Activated T-helper 1 cell treated with anti-CD3 and anti-CD28 coated beads, Interleukin-12 subunit alpha, Interleukin-12 subunit beta, Interleukin-2, Interleukin-4 antibody, amounts not matched to agents 30 ng/mL and 10 ng/mL and 1 ng/mL, durations not matched to agents 14 hours and 24 hours and 36 hours (primary cell): ENCODE results near the gene BBS12. TPM values are rescaled to one million over a fixed set of nuclear protein-coding genes. Genes with fewer than 3 reads are reported as not detected.

Experiments
- DNase-seq: peaks from one replicate; pipeline ENCODE4 v3.0.0; 2021; ENCODE audit warnings: low spot score
- H3K27ac Mint-ChIP-seq: one replicate; pipeline ENCODE4 v1.8.0; 2021; ENCODE audit warnings: mild to moderate bottlenecking, mixed read lengths
- H3K27me3 Mint-ChIP-seq: one replicate; pipeline ENCODE4 v1.8.0; 2022; ENCODE audit warnings: mild to moderate bottlenecking, moderate library complexity, mixed read lengths; ENCODE audit not compliant: insufficient read depth
- H3K36me3 Mint-ChIP-seq: one replicate; pipeline ENCODE4 v1.8.0; 2021; ENCODE audit warnings: low read depth, mixed read lengths
- H3K4me1 Mint-ChIP-seq: one replicate; pipeline ENCODE4 v1.8.0; 2021; ENCODE audit warnings: low read depth, mixed read lengths
- H3K4me3 Mint-ChIP-seq: one replicate; pipeline ENCODE4 v1.8.0; 2021; ENCODE audit warnings: mild to moderate bottlenecking, moderate library complexity, mixed read lengths
- H3K9me3 Mint-ChIP-seq: one replicate; pipeline ENCODE4 v1.8.0; 2021; ENCODE audit warnings: mixed read lengths
- intact Hi-C: fragments of 100-400 bp; cut with micrococcal nuclease; formaldehyde crosslinking; loops from one replicate; pipeline ENCODE4 v1.15.1; 2024
- total RNA-seq: library from RNA; stranded (reverse); gene quantifications from 2 replicates; pipeline ENCODE4 v1.2.3, GENCODE V29; 2022

Gene BBS12
- total RNA-seq, 1 donor from 2014 or later: 4.4 TPM

DNA sequence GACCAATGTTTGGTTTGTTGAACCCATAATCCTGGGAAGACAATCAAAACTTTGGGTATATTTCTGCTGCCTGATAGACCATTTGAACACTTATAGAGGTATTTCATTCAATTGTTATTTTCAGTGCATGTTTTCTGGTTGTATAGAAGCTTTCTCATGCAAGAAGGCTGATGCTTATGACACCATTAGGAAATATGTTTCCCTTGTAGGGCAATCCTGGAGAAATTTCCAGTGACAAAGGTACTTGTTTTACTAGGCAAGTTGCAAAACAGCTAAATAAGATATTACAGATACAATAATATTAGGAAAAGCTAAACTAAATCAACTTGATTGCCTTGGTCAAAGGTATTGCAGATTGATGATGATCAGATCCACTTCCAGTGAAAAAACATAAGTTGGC lies 61.3 kb downstream of the BBS12 start:
- DNase-seq: no peak
- intact Hi-C loops: no loop called here
- H3K36me3 Mint-ChIP-seq: no peaks in the 10 kb centered on the region
- H3K4me3 Mint-ChIP-seq: no peak overlapping the region
- no peaks in the 10 kb centered on the region for H3K9me3 Mint-ChIP-seq
- H3K4me1 Mint-ChIP-seq: peaks cover 10% of the 10 kb centered on the region
- H3K27ac Mint-ChIP-seq: no peak overlapping the region
- no peaks in the 10 kb centered on the region for H3K27me3 Mint-ChIP-seq

Other genes starting within 250 kb of the BBS12 start
- 136 and 138 TPM in 2 replicates for gene IL21, start 111.6 kb upstream of the BBS12 start, total RNA-seq
- gene FGF2, start 94.1 kb downstream of the BBS12 start, total RNA-seq: 17.8 and 19.9 TPM in 2 replicates
- gene NUDT6, start 189.9 kb downstream of the BBS12 start, total RNA-seq: 7.9 and 8.2 TPM in 2 replicates